Activated CD8-positive, alpha-beta memory T cell treated with anti-CD3 and anti-CD28 coated beads for 1 hour (primary cell): ENCODE data around the gene CDC7.

Source experiments
- DNase-seq, 2 donors: peaks; one replicate each; pipeline ENCODE4 v3.0.0-alpha.2; 2020; ENCODE audit warnings: low read depth in 1 of 2; ENCODE audit errors: extremely low read depth in 1 of 2

Gene CDC7

DNA sequence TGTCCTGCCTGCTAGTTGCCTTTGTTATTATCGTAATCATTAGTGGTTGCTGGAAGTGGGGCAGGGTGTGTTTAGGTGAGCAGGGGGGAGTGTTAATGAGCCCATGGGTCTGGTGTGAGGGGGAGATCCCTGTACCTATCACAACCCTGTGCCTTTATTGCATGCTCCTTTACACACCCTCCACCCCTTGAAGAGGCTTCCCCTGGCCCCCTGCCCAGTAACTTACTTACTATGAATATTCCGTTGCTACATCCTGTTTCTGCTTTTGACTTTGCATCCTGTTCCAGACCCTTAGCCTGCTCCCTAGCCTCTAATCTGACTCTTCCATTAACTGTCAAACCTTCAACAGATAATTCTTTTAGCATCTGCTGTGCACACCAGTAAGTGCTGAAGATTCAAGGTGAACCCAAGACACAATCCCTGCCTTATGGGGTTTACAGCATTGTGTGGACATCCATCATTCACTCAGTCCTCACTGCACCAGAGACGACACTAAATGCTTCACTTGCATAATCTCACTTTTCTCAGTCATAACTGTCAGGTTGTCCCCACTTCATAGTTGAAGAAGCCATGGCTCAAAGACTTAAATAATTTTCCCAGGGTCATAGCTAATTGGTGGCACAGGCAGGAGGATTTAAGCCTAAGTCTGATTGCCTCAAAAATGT lies 47.9 kb downstream of the CDC7 start:
- DNase-seq, result no peak

DNA sequence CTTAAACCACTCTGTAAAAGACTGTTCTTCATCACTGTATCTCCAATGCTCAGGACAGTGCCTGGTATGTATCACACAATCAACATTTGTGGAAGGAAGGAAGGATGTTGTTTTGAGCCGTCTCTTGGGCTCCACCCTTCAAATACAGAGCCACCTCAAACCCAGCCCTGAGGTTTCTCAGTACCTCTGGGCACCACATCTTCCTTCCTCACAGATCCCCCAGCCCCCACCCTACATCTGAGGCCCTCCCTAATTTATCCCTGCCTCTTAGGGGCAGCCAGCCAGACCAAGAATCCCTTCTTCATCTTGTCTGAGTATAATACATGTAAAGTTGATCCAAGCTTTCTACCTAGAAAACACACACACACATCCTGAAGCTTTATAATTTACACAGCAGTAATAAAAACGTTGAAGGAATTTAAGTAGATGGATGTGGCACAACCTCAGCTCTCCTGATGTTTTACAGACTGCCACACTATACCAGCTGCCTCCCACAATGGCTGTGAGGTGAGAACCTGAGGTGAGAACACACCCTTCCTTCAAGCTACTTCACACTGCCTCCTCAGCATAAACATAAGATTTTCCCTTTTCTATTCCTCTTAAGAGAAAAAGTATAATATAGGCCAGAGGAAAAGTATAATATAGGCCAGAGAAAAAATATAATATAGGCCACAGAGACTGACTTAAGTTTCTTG lies 48.5 kb downstream of the CDC7 start:
- no peak for DNase-seq

DNA sequence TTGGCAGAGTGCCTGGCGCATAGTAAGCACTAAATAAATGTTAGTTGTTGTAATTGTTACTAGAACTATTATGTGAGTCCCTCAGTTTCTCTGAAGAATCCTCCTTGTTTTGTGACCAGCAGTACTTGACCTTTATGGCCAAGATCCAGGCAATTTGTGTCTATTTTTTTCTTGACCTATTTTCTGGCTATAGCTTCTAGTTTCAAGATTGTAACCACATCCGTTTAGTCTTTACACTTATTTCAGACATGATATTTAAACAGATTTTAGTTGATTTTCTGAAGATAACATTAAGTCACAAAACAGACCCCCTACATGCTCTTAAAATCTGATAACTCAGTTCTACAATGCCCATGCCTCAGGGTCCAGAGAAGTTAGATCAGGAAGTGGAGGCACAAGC lies 50.3 kb downstream of the CDC7 start:
- no peak for DNase-seq

DNA sequence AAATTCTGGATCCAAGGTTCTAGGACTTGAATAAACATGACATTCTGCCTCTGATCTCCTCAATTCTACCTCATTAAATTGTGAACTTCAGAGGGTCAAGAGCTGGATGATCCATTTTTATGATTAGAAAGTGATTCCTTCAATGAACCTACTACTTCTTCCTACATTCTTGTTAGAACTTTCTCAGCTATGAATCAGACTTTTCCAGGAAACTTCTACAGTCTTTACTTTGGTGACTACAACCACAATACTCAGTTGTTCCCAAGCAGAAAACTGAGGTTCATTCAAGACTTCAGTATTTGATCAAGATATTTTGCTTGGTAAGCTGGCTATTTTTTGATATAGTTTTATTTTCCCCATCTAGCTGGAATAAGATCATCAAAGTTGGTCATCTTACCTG lies 51.4 kb downstream of the CDC7 start:
- no peak for DNase-seq

DNA sequence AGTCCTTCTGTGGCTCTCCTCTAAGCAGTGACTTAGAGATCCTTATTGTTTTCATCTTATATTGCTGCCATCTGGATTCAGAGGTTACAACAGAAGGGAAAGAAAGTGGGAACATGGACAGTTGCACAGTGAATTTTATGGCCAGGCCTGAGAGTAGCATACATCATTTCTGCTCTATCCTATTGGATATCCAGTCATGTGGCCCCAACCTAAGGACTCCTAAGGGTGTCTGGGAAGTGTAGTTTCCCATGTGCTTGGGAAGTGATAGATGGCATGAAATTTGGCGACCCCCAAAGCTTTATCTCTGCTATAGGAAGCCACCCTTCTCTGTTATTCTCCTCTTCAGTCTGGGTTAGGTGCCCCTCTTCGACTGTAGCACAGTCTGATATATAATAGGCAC lies 51.9 kb downstream of the CDC7 start:
- DNase-seq, result no peak

DNA sequence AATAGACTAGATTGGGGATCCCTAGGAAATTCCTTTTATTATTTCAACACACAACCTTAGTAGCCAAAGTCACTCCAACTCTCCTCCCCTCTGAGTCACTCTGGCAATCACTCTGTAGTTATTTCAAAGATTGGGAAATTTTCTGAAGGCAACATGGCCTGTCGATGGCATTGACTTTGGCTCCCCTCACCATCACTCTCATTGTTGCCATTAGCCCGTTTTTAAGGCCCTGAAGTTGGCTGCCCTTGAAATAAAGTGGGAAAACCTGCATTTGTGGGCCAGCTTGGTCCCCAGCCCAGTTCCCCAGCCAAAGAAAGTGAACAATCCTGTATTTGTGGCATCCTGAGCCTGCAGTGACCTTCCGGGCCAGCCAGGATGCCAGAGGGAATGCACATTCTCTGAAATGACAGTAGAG lies 52.5 kb downstream of the CDC7 start:
- DNase-seq, result no peak

DNA sequence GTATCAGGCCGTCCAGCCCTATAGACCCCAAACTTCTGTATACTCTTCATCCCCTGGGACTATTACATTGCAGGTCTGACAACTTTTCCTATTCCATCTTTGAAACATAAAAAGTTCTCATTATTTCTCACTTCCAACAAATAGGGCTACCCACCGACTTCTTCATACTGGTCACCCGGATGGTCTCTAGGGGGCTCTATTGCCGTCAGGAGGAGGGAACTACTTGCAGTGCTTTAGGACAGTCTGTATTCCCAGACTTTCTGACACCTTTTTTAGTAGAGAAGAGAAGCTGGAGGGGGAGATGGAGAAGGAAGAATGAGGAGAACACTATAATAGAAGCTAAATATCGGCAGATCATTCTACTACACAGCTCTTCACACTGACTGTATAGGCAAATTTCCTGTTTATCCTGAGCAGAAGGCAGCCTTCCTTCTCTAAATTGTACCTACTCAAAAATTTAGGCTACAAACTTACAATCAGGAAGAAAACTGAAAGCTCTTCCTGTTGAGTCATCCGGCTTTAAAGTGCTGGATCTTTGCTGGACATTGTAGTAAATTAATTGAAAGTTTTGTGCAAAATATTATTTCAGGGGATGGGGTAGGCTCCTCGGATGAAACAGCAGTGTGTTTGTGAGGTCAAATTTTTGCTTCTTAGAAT lies 54.6 kb downstream of the CDC7 start:
- no peak for DNase-seq

DNA sequence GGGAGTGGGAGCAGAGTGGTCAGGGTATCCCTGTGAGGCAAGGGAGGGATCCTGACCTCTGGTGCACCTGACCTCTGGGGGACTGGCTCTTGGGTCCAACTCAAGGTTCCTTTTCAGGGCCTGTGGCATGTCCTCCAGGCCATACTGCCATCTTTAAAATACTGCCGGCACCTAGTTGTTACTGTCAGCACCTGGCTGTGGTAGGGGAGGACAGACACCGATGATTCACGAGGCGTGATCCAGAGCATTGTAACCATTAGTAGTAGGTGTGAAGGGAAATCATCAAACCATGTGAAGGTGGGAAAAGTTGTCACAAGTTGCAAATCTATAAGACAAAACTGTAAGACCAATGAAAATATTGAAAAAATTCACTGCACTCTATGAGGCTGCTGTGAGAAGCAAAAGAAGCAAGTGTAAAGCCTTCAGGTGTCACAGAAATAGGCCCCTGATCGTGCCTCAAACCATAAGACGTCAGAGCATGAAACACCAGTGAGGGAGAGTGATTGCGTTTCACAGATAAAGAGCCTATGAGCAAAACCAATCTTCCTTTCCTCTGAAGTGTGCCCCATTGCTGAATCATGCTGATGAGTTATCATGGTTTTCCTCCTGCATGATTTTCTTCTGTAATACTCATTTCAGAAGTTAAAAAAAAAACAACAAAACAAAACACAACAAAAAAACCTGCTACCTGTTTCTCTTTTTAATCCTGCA lies 55.3 kb downstream of the CDC7 start:
- DNase-seq, result peak; percentile 24 to 31

DNA sequence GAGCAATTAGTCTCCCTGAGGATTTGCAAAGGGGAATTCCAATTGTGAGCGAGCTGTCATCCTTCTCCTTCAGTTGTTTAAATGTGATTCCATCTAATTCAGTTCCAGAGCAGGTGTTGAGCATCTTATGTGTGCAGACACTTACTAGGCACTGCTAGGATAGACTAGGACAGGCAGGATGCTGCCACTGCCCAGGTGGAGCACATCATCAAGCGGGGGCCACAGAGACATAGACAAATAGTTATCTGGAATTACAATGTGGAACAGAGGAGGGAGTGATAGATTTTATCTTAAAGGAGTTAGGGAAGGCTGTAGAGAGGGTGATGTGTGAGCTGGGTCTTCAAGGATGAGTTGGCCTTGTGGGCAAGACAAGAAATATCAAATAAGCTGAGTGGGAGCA lies 55.9 kb downstream of the CDC7 start:
- no peak for DNase-seq

DNA sequence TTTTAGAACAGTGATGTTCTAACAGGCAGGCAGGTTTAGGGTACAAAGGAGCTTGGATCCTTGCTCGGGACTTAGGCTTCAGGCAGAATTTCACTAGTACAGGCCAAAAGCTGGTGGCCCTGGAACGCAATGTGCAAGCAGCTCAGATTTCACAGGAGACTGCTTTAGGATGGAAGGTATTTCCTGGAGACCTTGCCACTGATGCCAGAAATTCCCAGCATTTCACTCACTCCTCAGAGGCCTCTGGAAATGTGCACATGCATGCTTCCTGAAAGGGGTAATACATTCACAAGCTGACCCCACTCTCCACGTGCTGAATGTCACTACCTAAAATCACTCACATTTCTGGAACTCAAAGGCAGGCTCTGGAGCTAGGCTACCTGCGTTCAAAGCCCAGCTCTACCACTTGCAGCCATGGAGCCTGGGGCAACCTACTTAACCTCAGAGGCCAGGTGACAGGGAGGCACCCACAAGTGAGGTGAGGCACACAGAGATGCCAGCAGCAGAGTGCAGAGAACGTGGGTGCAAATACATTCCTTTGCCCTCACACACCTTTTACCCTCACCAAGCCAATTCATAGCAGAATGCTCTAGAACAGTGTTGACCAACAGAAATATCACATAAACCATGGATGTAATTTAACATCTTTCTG lies 56.5 kb downstream of the CDC7 start:
- no peak for DNase-seq

DNA sequence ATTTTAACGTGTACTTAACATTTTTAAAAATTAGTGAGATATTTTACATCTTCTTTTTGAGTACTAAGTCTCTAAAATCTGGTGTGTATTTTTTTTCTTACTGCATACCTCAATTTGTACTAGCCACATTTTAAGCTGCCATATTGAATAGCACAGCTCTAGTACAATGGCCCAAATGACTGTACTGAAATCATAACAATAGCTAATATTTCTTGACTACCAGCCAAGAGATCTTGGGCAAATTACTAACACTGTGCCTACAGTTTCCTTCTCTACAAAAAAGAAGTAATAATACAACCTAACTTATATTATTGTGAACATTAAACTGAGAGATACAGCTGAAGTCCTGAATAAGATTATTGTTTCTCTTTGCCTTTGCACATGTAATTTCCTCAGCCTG lies 57.2 kb downstream of the CDC7 start:
- no peak for DNase-seq

DNA sequence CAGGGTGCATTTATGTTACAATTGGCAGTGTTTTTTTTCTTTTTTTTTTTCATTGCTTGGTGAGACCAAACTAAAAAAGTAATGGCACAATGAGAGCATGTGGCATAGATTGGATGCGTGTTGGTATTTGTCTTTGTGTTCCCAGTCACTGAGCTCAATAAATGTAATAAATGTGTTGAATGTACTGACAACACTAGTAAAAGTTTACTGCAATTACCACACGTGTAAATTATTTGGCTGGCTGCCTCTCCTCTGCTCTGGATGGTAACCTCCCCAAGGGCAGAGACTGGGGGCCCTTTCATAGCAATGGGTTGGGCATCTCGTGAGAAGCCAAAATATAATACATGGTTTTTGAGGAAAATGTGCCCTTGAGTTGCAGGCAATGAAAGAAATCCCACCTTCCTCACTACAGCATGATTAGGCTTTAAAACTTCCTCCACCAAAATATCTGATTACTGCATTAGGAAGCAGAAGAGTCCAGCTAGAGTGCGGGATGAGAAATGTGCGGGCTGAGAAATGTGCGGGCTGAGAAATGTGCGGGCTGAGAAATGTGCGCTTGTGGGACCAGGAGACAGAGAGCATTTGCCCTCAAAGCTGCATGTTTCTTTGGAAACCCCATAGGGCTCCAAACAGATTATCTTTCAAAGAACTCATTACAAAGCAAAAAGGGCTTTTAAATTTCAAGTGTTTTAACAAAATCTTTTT lies 58.5 kb downstream of the CDC7 start:
- no peak for DNase-seq

DNA sequence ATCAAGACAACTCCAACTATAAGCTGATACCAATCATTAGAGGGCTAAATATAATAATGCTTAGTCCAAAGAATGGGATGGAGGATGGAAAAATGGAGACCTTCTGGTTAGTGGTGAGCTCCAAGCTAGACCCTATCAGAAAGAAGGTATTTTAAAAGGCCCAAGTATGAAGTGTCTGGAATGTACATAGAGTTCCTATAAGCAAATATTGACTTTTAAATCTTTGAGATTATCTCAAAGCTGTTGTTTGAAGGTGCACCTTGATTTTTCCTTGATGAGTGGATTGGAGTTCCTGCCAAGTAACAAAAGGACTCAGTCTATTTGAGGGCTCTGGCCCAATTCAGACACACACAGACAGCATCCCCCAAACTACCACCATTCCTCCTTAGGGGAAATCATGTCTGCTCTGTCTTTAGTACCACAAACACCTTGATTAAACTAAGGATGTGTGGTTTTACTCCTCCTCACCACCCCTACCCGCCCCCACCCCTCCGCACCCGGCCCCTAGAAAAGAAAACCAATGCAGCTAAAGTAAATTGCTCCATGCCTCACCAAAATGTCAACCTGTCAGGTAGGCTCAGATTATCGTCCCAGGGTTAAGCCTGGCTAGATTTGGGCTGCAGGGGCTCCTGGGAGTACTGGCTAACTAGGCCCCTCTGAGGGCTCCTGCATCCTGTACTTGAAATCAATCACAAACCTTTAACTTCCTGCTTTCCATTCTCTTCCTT lies 59.4 kb downstream of the CDC7 start:
- no peak for DNase-seq

DNA sequence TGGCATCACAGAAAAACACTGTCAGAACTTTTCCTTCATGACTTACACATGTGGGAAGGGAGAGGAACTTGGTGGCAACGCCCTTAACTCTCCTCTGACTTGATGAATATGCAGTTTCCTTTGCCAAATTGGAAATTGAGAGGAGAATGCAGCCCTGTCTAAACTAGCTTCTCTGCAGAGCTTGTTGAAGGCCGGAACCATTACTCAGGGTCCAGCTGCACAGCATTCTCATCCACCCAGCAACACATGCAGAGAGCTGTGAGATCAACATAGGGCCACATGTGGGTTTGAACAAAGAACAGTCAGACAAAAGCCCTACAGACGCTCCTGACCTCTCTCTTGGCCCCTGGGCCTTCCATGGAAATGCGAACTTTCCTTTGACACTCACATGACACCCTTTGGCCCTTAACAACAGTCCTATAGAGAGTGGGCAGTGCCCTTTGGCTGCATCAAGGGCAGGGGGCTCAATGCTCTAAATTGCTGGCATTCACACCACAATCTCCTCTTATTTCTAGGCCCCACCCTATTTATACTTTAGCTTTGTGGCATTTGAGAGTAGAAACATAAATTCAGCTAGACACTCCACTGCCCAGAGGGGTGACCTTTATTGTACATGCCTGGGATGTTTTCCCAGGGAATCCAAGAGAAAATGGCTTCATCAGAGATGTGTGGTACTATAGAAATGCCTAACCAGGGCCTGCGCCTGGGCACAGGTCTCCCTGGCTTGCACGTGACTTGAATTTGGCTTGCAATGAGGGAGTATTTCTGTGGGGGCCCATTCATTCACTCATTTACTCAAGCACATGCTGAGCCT lies 64.4 kb downstream of the CDC7 start:
- no peak for DNase-seq

DNA sequence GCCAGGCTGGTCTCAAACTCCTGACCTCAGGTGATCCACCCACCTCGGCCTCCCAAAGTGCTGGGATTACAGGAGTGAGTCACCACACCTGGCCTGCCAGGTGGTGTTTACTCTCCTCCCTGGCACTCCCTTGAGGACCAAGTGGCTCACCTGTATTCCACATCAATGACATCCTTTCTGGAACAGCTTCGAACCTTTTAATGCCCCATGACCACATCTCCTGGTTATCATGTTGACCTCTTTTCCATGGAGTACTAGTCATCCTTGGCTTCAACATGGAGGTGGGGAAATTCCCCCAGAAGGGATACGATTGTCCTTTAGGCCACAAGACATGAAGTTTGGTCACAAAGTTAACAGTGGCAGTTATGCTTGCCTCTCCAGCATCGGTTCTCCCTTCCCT lies 66.9 kb downstream of the CDC7 start:
- DNase-seq, result no peak

DNA sequence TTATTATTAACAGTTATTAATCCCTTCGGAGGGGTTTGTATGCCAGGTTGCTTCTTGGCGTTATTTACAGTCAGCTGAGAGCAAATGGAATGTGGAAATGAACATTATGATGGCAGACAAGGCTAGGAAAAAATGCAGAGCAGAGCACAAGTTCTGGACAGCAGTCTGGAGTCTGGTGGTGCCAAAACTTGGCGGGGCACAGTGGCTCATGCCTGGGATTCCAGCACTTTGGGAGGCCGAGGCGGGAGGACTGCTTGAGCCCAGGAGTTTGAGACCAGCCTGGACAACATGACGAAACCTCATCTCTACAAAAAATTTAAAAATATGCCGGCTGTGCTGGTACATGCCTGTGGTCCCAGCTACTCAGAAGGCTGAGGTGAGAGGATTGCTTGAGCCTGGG lies 67.6 kb downstream of the CDC7 start:
- DNase-seq, result no peak

DNA sequence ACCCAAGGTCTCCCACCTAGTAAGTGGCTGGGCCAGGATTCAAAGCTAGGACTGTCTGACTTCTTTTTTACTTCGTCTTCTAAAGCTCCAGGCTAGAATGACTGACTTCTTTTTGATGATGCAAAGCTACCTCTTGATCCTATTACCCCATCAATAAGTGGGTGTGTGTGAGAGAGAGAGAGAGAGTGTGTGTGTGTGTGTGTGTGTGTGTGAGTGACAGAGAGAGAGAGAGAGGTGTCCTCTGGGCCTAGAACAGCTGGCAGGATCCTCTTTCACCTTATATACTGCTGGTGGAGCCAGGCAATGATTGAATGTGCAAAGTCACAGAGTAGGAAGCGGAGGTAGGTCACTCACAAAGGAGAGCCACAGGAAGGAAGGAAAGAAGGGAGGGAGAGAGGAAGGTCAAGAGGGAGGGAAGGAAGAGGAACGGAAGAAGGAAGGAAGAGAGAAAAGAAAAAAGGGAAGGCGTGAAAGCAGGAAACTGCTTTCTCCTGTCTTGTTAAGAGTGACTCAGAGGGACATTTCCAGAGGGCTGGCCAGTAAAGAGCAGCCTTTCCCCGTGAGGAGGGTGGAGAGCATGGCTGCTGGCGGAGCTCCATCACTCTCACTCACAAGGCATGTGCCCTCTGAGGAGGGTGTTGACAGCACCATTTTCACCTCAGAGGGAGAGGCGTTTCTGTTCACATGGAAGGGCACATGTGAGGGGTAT lies 68.9 kb downstream of the CDC7 start:
- DNase-seq, result no peak

DNA sequence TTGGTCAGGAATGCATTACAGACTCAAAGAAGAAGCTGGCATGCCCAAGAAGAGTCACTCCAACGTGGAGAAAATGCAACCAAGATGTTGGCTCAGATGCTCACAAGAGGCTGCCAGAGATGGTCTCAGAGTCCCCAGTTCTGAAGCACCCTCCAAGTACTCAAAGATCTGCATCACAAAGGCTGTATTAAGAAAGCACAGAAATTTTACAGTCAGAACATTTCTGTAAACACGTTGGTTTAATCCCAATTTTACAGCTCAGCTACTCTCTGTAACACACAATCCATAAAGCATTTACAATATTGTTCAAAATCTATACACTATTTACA lies 69.4 kb downstream of the CDC7 start:
- DNase-seq, result no peak

DNA sequence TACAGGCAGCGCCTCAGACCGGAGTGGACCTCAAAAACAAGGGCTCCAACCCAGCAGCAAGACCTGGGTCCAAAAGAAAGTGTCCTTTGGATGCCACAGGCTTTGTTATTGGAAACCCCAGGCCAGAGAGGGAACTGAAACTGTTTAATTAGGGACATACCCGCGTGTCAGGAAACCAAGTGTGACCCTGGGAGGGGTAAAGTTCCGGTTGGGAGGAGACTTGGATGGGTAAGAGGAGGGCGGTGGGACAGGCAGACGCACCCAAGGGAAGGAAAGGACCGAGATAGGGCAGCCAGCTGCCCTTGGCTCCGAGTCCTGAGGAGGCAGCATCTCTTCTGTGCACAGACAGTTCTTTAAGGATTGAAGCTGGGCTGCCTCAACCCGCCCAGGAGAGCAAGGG lies 71.4 kb downstream of the CDC7 start:
- DNase-seq, result no peak
